HG03354 (cell line): ENCODE measurements around the gene OSBP2.

ENCODE experiments used
- ATAC-seq: cut with Tn5 transposase; IDR thresholded peaks from one replicate; pipeline ENCODE4 v1.9.1; 2021; ENCODE audit warnings: mild to moderate bottlenecking; ENCODE audit not compliant: unreplicated experiment, poor library complexity, severe bottlenecking

OSBP2 gene

GRCh38 chr22:30861131-30861530 is 166.5 kb downstream of the OSBP2 start:
- ATAC-seq, result no peak

GRCh38 chr22:30861688-30862552 is 167.2 kb downstream of the OSBP2 start:
- no peak for ATAC-seq

- ATAC-seq, result no peak
Measured at GRCh38 chr22:30863081-30863833, 168.6 kb downstream of the OSBP2 start.

GRCh38 chr22:30864441-30865420 is 170.1 kb downstream of the OSBP2 start:
- no peak for ATAC-seq

GRCh38 chr22:30865656-30866055 is 171.0 kb downstream of the OSBP2 start:
- ATAC-seq, result no peak

GRCh38 chr22:30866216-30866615 is 171.5 kb downstream of the OSBP2 start:
- ATAC-seq, result no peak

GRCh38 chr22:30866811-30867271 is 172.2 kb downstream of the OSBP2 start:
- no peak for ATAC-seq

- ATAC-seq, result no peak
Measured at GRCh38 chr22:30867746-30868662, 173.3 kb downstream of the OSBP2 start.

- ATAC-seq, result no peak
Measured at GRCh38 chr22:30868663-30869385, 174.2 kb downstream of the OSBP2 start.

GRCh38 chr22:30869667-30870395 is 175.2 kb downstream of the OSBP2 start:
- ATAC-seq, result no peak

- ATAC-seq, result no peak
Measured at GRCh38 chr22:30870451-30871345, 176.0 kb downstream of the OSBP2 start.

GRCh38 chr22:30871391-30872284 is 177.0 kb downstream of the OSBP2 start:
- ATAC-seq, result no peak

GRCh38 chr22:30872285-30873041 is 177.8 kb downstream of the OSBP2 start:
- ATAC-seq, result no peak

- no peak for ATAC-seq
Measured at GRCh38 chr22:30873086-30873650, 178.5 kb downstream of the OSBP2 start.

- ATAC-seq, result no peak
Measured at GRCh38 chr22:30873661-30874060, 179.0 kb downstream of the OSBP2 start.
